Cardiac muscle cell (in vitro differentiated cells and primary cell): Measurements from ENCODE around the gene EEF1A2. TPM values are rescaled to one million over a fixed set of nuclear protein-coding genes. Genes with fewer than 3 reads are reported as not detected.

ENCODE experiments used
- DNase-seq, 2 donors: peaks; one replicate each; pipeline versions ENCODE4 v3.0.0 to v3.0.0-alpha.2; 2010 to 2017; ENCODE audit warnings: low read depth in 1 of 2, low spot score in 1 of 2
- H3K27ac ChIP-seq: fragments of 200-600 bp; sonication (generic); 2 replicates; pipeline ENCODE4 v1.5.1; 2016
- H3K27me3 ChIP-seq: fragments of 200-600 bp; sonication (generic); 2 replicates; pipeline ENCODE4 v1.6.0; 2016; ENCODE audit warnings: control low read depth
- H3K36me3 ChIP-seq: fragments of 200-600 bp; sonication (generic); 2 replicates; pipeline ENCODE4 v1.5.1; 2016; ENCODE audit warnings: control low read depth
- H3K4me1 ChIP-seq: fragments of 200-600 bp; sonication (generic); 2 replicates; pipeline ENCODE4 v1.8.1; 2017; ENCODE audit warnings: low read depth, mild to moderate bottlenecking, mixed run types
- H3K4me3 ChIP-seq: fragments of 200-600 bp; sonication (generic); 2 replicates; pipeline ENCODE4 v1.5.1; 2016; ENCODE audit warnings: mild to moderate bottlenecking
- H3K9me3 ChIP-seq: fragments of 200-600 bp; sonication (generic); 2 replicates; pipeline ENCODE4 v1.5.1; 2017; ENCODE audit warnings: low read depth, mild to moderate bottlenecking, control low read depth
- polyA plus RNA-seq: library from polyadenylated mRNA; unstranded; fragments of >200 nt; fragmentation: Nextera tagmentation; extraction: Ambion mirVana; gene quantifications from 2 replicates; pipeline ENCODE4 v1.2.1, GENCODE V29; 2016
- total RNA-seq: library from RNA; depleted of rRNA; stranded (reverse); fragments of >200 nt; gene quantifications from 2 replicates; pipeline ENCODE4 v1.2.3, GENCODE V29; 2016
- TF ChIP-seq, protein P1 (sequence below): IDR thresholded peaks from 2 replicates; pipeline ENCODE4 v1.5.1; 2012; ENCODE audit warnings: low read depth, mild to moderate bottlenecking, low read length

Gene EEF1A2
- total and polyA plus RNA-seq, 2 experiments from 2014 or later, result 309 to 1,016 TPM

DNA sequence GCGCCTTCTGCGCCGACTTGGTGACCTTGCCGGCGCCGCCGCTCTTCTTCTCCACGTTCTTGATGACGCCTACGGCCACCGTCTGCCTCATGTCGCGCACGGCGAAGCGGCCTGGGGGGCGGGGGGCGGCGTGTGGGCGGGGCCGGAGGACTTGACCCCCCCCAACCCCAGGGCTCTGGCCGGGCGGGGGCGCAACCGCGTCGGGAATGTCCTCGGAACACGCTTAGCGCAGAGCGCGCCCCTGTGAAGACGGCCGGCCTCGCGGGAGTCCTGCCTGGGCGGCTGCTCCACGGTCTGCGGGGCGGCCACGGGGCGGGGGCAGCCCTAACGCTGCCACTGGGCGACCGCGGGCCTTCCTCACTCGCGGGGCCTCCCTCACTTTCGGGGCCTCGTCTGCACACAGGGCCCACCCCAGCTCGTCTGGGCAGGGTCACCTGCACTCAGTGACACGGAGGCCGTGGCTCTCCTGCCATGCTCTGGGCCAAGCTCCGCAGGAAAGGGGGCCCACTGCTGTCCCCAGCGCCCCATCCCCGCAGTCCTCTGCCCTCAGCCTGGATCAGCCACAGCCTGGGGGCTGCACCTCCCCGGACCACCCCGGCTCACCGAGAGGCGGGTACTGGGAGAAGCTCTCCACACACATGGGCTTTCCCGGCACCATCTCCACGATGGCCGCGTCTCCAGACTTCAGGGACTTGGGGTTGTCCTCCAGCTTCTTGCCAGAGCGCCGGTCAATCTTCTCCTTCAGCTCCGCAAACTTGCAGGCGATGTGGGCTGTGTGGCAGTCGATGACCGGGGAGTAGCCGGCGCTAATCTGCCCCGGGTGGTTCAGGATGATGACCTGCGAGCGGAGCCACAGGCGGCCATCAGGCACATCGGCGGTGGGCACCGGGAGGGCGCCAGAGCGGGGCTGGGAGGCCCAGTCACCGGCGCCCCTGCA, 10.3 kb downstream of the EEF1A2 start:
- no peaks in the 10 kb centered on the region for H3K9me3 ChIP-seq
- TF ChIP-seq, protein P1, sequence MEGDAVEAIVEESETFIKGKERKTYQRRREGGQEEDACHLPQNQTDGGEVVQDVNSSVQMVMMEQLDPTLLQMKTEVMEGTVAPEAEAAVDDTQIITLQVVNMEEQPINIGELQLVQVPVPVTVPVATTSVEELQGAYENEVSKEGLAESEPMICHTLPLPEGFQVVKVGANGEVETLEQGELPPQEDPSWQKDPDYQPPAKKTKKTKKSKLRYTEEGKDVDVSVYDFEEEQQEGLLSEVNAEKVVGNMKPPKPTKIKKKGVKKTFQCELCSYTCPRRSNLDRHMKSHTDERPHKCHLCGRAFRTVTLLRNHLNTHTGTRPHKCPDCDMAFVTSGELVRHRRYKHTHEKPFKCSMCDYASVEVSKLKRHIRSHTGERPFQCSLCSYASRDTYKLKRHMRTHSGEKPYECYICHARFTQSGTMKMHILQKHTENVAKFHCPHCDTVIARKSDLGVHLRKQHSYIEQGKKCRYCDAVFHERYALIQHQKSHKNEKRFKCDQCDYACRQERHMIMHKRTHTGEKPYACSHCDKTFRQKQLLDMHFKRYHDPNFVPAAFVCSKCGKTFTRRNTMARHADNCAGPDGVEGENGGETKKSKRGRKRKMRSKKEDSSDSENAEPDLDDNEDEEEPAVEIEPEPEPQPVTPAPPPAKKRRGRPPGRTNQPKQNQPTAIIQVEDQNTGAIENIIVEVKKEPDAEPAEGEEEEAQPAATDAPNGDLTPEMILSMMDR, result no peak
- DNase-seq, result peak in 1 of 2 donors; percentile 49
- peaks cover 38% of the 10 kb centered on the region for H3K36me3 ChIP-seq
- no peak overlapping the region for H3K27ac ChIP-seq
- no peak overlapping the region for H3K4me3 ChIP-seq
- no peaks in the 10 kb centered on the region for H3K4me1 ChIP-seq
- no peaks in the 10 kb centered on the region for H3K27me3 ChIP-seq

DNA sequence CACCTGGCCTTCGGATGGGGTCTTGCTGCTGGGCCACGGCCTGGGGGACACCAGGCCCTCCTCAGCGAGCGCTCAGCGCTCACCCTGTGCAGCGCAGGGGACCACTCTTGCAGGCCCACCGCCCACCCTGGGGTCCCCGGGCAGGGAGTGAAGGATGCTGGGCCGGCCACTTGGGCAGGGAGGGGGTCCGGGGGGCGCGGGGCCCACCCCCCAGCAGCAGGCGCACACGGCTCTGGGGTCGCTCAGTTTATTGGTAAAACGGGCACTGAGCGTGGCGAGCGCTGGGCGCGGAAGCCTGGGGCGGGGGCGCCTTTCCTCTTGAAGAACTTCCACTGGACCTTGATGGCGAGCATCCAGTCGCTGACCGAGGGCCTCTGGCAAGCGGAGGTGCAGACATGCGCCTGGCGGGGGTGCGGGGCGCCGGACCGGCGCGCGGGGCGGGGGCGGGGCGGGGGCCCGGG, 11.1 kb downstream of the EEF1A2 start:
- Histone ChIP-seq H3K9me3 (no peaks in the 10 kb centered on the region), H3K4me3 (no peak overlapping the region), H3K36me3 (peaks cover 30% of the 10 kb centered on the region), H3K27ac (no peak overlapping the region), H3K4me1 (peaks cover 3% of the 10 kb centered on the region), H3K27me3 (no peaks in the 10 kb centered on the region)
- no peak for DNase-seq
- TF ChIP-seq, protein P1, result no peak

DNA sequence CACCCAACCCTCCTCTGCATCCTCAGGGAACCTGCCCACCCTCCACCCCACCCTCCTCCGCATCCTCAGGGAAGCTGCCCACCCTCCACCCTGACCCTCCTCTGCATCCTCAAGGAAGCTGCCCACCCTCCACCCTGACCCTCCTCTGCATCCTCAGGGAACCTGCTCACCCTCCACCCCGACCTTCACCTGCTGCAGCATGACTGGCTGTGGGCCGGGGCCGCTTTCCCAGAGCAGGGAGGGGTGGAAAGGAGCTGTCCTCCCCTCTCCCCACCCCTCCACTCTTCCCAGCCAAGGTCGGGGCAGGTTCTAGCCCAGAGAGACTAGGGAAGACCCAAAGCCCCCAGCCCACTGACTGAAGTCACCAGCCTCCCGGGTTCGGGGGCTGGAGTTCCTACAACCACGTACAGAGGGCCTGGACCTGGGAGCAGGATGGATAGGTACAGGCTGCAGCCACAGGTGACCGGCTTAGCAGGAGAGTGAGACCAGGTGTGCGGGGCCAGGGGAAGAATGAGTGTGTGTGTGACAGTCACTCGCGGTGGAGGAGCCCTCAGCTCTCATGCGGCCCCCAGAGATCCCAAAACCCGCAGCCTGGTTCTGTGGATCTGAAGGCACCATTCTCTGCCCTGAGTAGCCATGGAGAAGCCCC, 11.6 kb downstream of the EEF1A2 start:
- no peak for DNase-seq
- Histone ChIP-seq H3K27ac (no peak overlapping the region), H3K27me3 (no peaks in the 10 kb centered on the region), H3K9me3 (no peaks in the 10 kb centered on the region), H3K4me1 (peaks cover 3% of the 10 kb centered on the region), H3K36me3 (peaks cover 28% of the 10 kb centered on the region), H3K4me3 (no peak overlapping the region)
- TF ChIP-seq, protein P1, result no peak

DNA sequence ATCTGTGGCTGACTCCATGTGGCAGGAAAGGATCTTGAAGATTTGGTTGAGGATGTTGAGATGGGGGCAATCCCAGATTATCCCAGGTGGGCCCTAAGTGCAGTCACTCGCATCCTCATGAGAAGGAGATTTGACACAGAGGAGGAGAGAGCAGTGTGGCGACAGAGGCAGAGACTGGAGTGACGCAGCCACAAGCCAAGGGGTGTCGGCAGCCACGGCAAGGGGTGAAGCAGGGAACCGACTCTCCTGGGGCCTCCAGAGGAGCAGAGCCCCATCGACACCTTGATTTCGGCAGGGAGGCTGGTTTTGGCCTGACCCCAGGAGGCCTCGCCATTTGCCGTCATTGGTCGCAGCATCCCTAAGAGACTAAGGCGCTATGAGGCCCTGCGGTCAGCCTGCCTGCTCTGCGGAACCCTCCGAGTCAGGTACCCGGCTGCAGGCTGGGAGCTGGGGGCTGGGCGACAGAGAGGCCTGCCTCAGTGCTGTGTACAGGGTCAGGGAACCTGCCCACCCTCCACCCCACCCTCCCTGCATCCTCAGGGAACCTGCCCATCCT, 12.5 kb downstream of the EEF1A2 start:
- DNase-seq, result no peak
- Histone ChIP-seq H3K9me3 (no peaks in the 10 kb centered on the region), H3K4me1 (peaks cover 3% of the 10 kb centered on the region), H3K27me3 (no peaks in the 10 kb centered on the region), H3K36me3 (peaks cover 22% of the 10 kb centered on the region), H3K4me3 (no peak overlapping the region), H3K27ac (no peak overlapping the region)
- TF ChIP-seq, protein P1, result no peak

DNA sequence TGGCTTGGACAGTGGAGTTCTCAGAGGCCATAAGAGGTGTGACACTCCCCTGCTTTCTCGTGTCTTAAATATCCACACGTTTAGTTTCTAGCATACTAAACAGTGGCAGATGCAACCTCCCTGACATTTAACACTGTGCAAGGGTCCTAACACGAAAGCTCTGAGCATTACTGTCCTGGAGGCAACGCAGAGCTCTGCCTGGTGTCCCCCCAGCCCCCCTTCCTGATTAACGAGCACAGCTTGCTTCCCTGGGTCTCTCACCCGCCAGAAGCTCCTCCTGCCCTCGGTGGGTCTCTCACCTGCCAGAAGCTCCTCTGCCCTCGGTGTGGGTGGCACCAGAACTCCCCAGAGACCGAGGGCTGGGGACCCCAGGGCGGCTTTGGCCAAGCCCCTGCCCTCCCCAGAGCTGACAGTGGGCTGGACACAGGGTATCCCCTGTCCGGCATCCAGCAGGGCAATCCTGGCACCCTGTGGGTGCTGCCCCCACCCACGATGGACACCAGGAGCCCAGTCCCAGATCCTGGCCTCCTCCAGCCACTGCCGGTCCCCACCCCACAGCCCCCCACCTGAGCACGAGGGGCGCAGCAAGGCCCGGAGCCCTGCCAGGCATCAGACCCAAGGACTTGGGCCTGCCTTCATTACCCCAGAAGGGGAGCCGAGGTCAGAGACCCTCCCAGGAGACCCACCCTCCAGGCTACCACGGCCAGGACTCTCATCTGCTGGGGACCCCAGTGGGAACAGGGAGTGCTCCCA, 14.1 kb downstream of the EEF1A2 start:
- Histone ChIP-seq H3K4me1 (peaks cover 3% of the 10 kb centered on the region), H3K4me3 (no peak overlapping the region), H3K27ac (no peak overlapping the region), H3K36me3 (peaks cover 9% of the 10 kb centered on the region), H3K9me3 (no peaks in the 10 kb centered on the region), H3K27me3 (no peaks in the 10 kb centered on the region)
- TF ChIP-seq, protein P1, result no peak
- no peak for DNase-seq
